ENCODE data around the gene RTN3. TPM values are rescaled to one million over a fixed set of nuclear protein-coding genes. Genes with fewer than 3 reads are reported as not detected.
"Not testable (repeated sequence)": the region's sequence is repeated elsewhere in the genome, so short reads cannot be mapped to it uniquely, and the experiment has no call there.

Gene RTN3
- total RNA-seq, 4 donors from 2014 or later = 137 to 307 (median 193) TPM

- ATAC-seq (ENCODE audit: low FRiP score) (no peak), DNase-seq (ENCODE audit: low spot score) (no peak)
- TF ChIP-seq CTCF (IDR thresholded peaks at IDR 0.05) = no peak
Observed at GRCh38 chr11:63683133-63683991, 2.1 kb downstream of the RTN3 start.

- ATAC-seq (ENCODE audit: low FRiP score); DNase-seq (ENCODE audit: low spot score): not testable (repeated sequence)
Observed at GRCh38 chr11:63685158-63685721, 3.9 kb downstream of the RTN3 start.

- no peak for TF ChIP-seq CTCF (IDR thresholded peaks at IDR 0.05)
- DNase-seq (ENCODE audit: low spot score) = no peak
Observed at GRCh38 chr11:63686926-63687325, 5.6 kb downstream of the RTN3 start.

GRCh38 chr11:63687845-63688244 lies 6.5 kb downstream of the RTN3 start:
- ATAC-seq (ENCODE audit: low FRiP score) (no peak), DNase-seq (ENCODE audit: low spot score) (no peak)
- TF ChIP-seq CTCF (IDR thresholded peaks at IDR 0.05) = no peak

More at GRCh38 chr11:63686926-63687325, 5.6 kb downstream of the RTN3 start:
- no peak for ATAC-seq (ENCODE audit: low FRiP score)

GRCh38 chr11:63694596-63694995 lies 13.3 kb downstream of the RTN3 start:
- TF ChIP-seq CTCF (IDR thresholded peaks at IDR 0.05) = no peak
- ATAC-seq (ENCODE audit: low FRiP score) = no peak
- DNase-seq (ENCODE audit: low spot score) = no peak

GRCh38 chr11:63698976-63699733 lies 17.9 kb downstream of the RTN3 start:
- ATAC-seq (ENCODE audit: low FRiP score) (no peak), DNase-seq (ENCODE audit: low spot score) (no peak)
- TF ChIP-seq CTCF (IDR thresholded peaks at IDR 0.05) = no peak

GRCh38 chr11:63699896-63700295 lies 18.6 kb downstream of the RTN3 start:
- DNase-seq (ENCODE audit: low spot score) = no peak
- ATAC-seq (ENCODE audit: low FRiP score) = no peak
- no peak for TF ChIP-seq CTCF (IDR thresholded peaks at IDR 0.05)

All from omental fat pad (tissue), 4 donors.